HG03175 (cell line): ENCODE data around the gene TBC1D22A.

Source experiments
- ATAC-seq: cut with Tn5 transposase; IDR thresholded peaks from one replicate; pipeline ENCODE4 v1.9.1; 2021; ENCODE audit warnings: mild to moderate bottlenecking, moderate library complexity; ENCODE audit not compliant: unreplicated experiment

The TBC1D22A gene

GRCh38 chr22:46852771-46853170, 90.3 kb downstream of the TBC1D22A start:
- no peak for ATAC-seq

GRCh38 chr22:46853191-46853590, 90.7 kb downstream of the TBC1D22A start:
- ATAC-seq: no peak

- ATAC-seq: no peak
Measured at GRCh38 chr22:46854125-46854870, 91.8 kb downstream of the TBC1D22A start.

- ATAC-seq: no peak
Measured at GRCh38 chr22:46855681-46856080, 93.2 kb downstream of the TBC1D22A start.

- no peak for ATAC-seq
Measured at GRCh38 chr22:46856661-46857060, 94.2 kb downstream of the TBC1D22A start.

- ATAC-seq: no peak
Measured at GRCh38 chr22:46857142-46857884, 94.9 kb downstream of the TBC1D22A start.

GRCh38 chr22:46857885-46858143, 95.4 kb downstream of the TBC1D22A start:
- ATAC-seq: no peak

- ATAC-seq: no peak
Measured at GRCh38 chr22:46858181-46858771, 95.8 kb downstream of the TBC1D22A start.

GRCh38 chr22:46860562-46860961, 98.1 kb downstream of the TBC1D22A start:
- ATAC-seq: no peak

- no peak for ATAC-seq
Measured at GRCh38 chr22:46861468-46862367, 99.3 kb downstream of the TBC1D22A start.

GRCh38 chr22:46862418-46863324, 100.2 kb downstream of the TBC1D22A start:
- no peak for ATAC-seq

- ATAC-seq: no peak
Measured at GRCh38 chr22:46863794-46864193, 101.3 kb downstream of the TBC1D22A start.

- no peak for ATAC-seq
Measured at GRCh38 chr22:46864314-46865051, 102.0 kb downstream of the TBC1D22A start.

GRCh38 chr22:46865052-46865434, 102.6 kb downstream of the TBC1D22A start:
- no peak for ATAC-seq

- no peak for ATAC-seq
Measured at GRCh38 chr22:46865642-46866041, 103.2 kb downstream of the TBC1D22A start.

GRCh38 chr22:46866591-46866990, 104.1 kb downstream of the TBC1D22A start:
- ATAC-seq: no peak

GRCh38 chr22:46867106-46867505, 104.7 kb downstream of the TBC1D22A start:
- ATAC-seq: no peak

- ATAC-seq: no peak
Measured at GRCh38 chr22:46869329-46869728, 106.9 kb downstream of the TBC1D22A start.

- no peak for ATAC-seq
Measured at GRCh38 chr22:46869831-46870441, 107.5 kb downstream of the TBC1D22A start.
